IMR-90 (cell line): ENCODE measurements around the gene CANT1. TPM values are rescaled to one million over a fixed set of nuclear protein-coding genes. Genes with fewer than 3 reads are reported as not detected.

ENCODE experiments used
- ATAC-seq: fragments of 200-7000 bp; cut with Tn5 transposase; 2 replicates; pipeline ENCODE4 v1.9.1; 2020; ENCODE audit warnings: low read depth, mild to moderate bottlenecking, moderate library complexity
- BruUV-seq: library from RNA; stranded (reverse); fragments of 400-500 nt; replicated peaks from 2 replicates; lab custom pipeline; 2021; lab: Mats Ljungman, UMichigan
- CTCF ChIA-PET: fragments of 300-600 bp; formaldehyde crosslinking; extraction: SDS; loops from one replicate; lab custom pipeline; 2021; ENCODE audit warnings: antibody characterized with exemption; lab: Yijun Ruan, JAX
- POLR2A ChIA-PET: fragments of 300-600 bp; sonication (Branson Sonifier 250); formaldehyde crosslinking; loops from one replicate; lab custom pipeline; 2022; ENCODE audit warnings: antibody characterized with exemption; ENCODE audit not compliant: unreplicated experiment; lab: Charles Lee
- DNase-seq: peaks from one replicate; pipeline ENCODE4 v3.0.0; 2013
- H2AFZ ChIP-seq: replicated peaks from 2 replicates; pipeline ENCODE3; 2013; ENCODE audit warnings: low read length, mild to moderate bottlenecking; ENCODE audit not compliant: poor library complexity
- H2AK5ac ChIP-seq: 2 replicates; pipeline ENCODE4 v1.6.1; 2013; ENCODE audit warnings: low read depth, low read length, inconsistent platforms
- H2AK9ac ChIP-seq: replicated peaks from 2 replicates; pipeline ENCODE3; 2013; ENCODE audit warnings: mild to moderate bottlenecking, low read depth, low read length, moderate library complexity; ENCODE audit not compliant: poor library complexity
- H2BK120ac ChIP-seq: 2 replicates; pipeline ENCODE4 v1.6.1; 2013; ENCODE audit warnings: low read depth, low read length, inconsistent platforms
- H2BK15ac ChIP-seq: 3 replicates; pipeline ENCODE4 v1.6.1; 2013; ENCODE audit warnings: low read depth, low read length, inconsistent platforms
- H2BK20ac ChIP-seq: 2 replicates; pipeline ENCODE4 v1.6.1; 2013; ENCODE audit warnings: low read depth, mild to moderate bottlenecking, inconsistent platforms, low read length, moderate library complexity
- H2BK5ac ChIP-seq: 2 replicates; pipeline ENCODE4 v1.6.1; 2013; ENCODE audit warnings: mild to moderate bottlenecking, low read depth, low read length, inconsistent platforms; ENCODE audit not compliant: poor library complexity, severe bottlenecking
- H3K14ac ChIP-seq: replicated peaks from 2 replicates; pipeline ENCODE4 v1.6.1; 2013; ENCODE audit warnings: low read depth, low read length, inconsistent platforms
- H3K18ac ChIP-seq: 2 replicates; pipeline ENCODE4 v1.6.1; 2013; ENCODE audit warnings: low read depth, low read length, control low read depth
- H3K23ac ChIP-seq: 2 replicates; pipeline ENCODE4 v1.6.1; 2013; ENCODE audit warnings: low read depth, low read length, inconsistent platforms
- H3K27ac ChIP-seq: 2 replicates; pipeline ENCODE4 v1.5.1; 2013; ENCODE audit warnings: mild to moderate bottlenecking, control low read depth, low read length; ENCODE audit not compliant: insufficient read depth
- H3K27me3 ChIP-seq: 2 replicates; pipeline ENCODE4 v1.6.1; 2013; ENCODE audit warnings: low read length; ENCODE audit not compliant: control insufficient read depth, insufficient read depth
- H3K36me3 ChIP-seq: 2 replicates; pipeline ENCODE4 v1.6.1; 2013; ENCODE audit warnings: low read length, mixed read lengths; ENCODE audit not compliant: control insufficient read depth, insufficient read depth
- H3K4ac ChIP-seq: 2 replicates; pipeline ENCODE4 v1.6.1; 2013; ENCODE audit warnings: low read depth, low read length, inconsistent platforms
- H3K4me1 ChIP-seq: 2 replicates; pipeline ENCODE4 v1.6.1; 2013; ENCODE audit warnings: low read length, mixed read lengths; ENCODE audit not compliant: control insufficient read depth, insufficient read depth
- H3K4me2 ChIP-seq: 2 replicates; pipeline ENCODE4 v1.6.1; 2013; ENCODE audit warnings: low read depth, mild to moderate bottlenecking, control low read depth, low read length, moderate library complexity
- H3K4me3 ChIP-seq: 2 replicates; pipeline ENCODE4 v1.5.1; 2013; ENCODE audit warnings: low read depth, mild to moderate bottlenecking, control low read depth, low read length, moderate library complexity; ENCODE audit not compliant: insufficient read depth
- H3K56ac ChIP-seq: 2 replicates; pipeline ENCODE4 v1.6.1; 2013; ENCODE audit warnings: low read length, inconsistent platforms; ENCODE audit not compliant: insufficient read depth; ENCODE audit errors: extremely low read depth
- H3K79me1 ChIP-seq, 2 experiments: 2 replicates each; pipeline ENCODE4 v1.6.1; 2013; ENCODE audit warnings: low read length in 2 of 2, inconsistent platforms in 1 of 2, low read depth in 1 of 2
- H3K9ac ChIP-seq: 2 replicates; pipeline ENCODE4 v1.6.1; 2013; ENCODE audit warnings: low read depth, low read length, control low read depth
- H3K9me1 ChIP-seq: 2 replicates; pipeline ENCODE4 v1.6.1; 2013; ENCODE audit warnings: low read length, inconsistent platforms; ENCODE audit not compliant: insufficient read depth
- H3K9me3 ChIP-seq: 2 replicates; pipeline ENCODE4 v1.6.1; 2013; ENCODE audit warnings: low read length; ENCODE audit not compliant: control insufficient read depth, insufficient read depth
- H4K20me1 ChIP-seq: 2 replicates; pipeline ENCODE4 v1.6.1; 2013; ENCODE audit warnings: low read length, inconsistent platforms; ENCODE audit not compliant: insufficient read depth
- H4K5ac ChIP-seq: 2 replicates; pipeline ENCODE4 v1.6.1; 2013; ENCODE audit warnings: mild to moderate bottlenecking, low read depth, low read length, control low read depth
- H4K8ac ChIP-seq, 2 experiments: 2 replicates each; pipeline ENCODE4 v1.6.1; 2013; ENCODE audit warnings: low read depth in 2 of 2, low read length in 2 of 2, control low read depth in 1 of 2, inconsistent platforms in 1 of 2
- H4K91ac ChIP-seq: 2 replicates; pipeline ENCODE4 v1.6.1; 2013; ENCODE audit warnings: low read depth, low read length, inconsistent platforms; ENCODE audit not compliant: insufficient read depth
- ELK1 ChIP-seq: fragments of 150-350 bp; IDR thresholded peaks from 2 replicates; pipeline ENCODE4 v1.6.1; 2016; ENCODE audit warnings: low read depth, mild to moderate bottlenecking, low read length, moderate library complexity, borderline replicate concordance
- MAFK ChIP-seq: IDR thresholded peaks from 2 replicates; pipeline ENCODE4 v1.6.1; 2012; ENCODE audit warnings: low read depth, low read length, improper control_type of control experiment
- MAZ ChIP-seq: IDR thresholded peaks from 2 replicates; pipeline ENCODE4 v1.6.1; 2012; ENCODE audit warnings: low read depth, mild to moderate bottlenecking, low read length, improper control_type of control experiment, moderate library complexity, borderline replicate concordance
- MXI1 ChIP-seq: IDR thresholded peaks from 2 replicates; pipeline ENCODE4 v1.6.1; 2012; ENCODE audit warnings: low read depth, mild to moderate bottlenecking, low read length, moderate library complexity, borderline replicate concordance
- POLR2A ChIP-seq: IDR thresholded peaks from 2 replicates; pipeline ENCODE4 v1.6.1; 2012; ENCODE audit warnings: mild to moderate bottlenecking, low read depth, low read length
- RCOR1 ChIP-seq: IDR thresholded peaks from 2 replicates; pipeline ENCODE4 v1.6.1; 2012; ENCODE audit warnings: mild to moderate bottlenecking, low read length, improper control_type of control experiment; ENCODE audit not compliant: insufficient replicate concordance
- RFX5 ChIP-seq: IDR thresholded peaks from 2 replicates; pipeline ENCODE4 v1.8.0; 2012; ENCODE audit warnings: low read depth, mild to moderate bottlenecking, low read length, moderate library complexity
- WGBS, 2 experiments: methylation state at CpG; one replicate each; pipeline versions ENCODE4 v1.1.5 to v1.1.7; 2013; ENCODE audit warnings: missing lambda C conversion rate in 2 of 2; ENCODE audit not compliant: insufficient read length in 1 of 2; ENCODE audit errors: extremely low coverage in 2 of 2; 5-methylcytosine and 5-hydroxymethylcytosine counted together
- dilution Hi-C: fragments of 300-500 bp; cut with HindIII; formaldehyde crosslinking; loops from one replicate; pipeline ENCODE4 v1.14.3; 2018; ENCODE audit warnings: low sequenced_read_pairs; ENCODE audit not compliant: unreplicated experiment
- in situ Hi-C: fragments of 300-500 bp; cut with MboI; formaldehyde crosslinking; loops from 3 replicates; pipeline ENCODE4 v1.14.3; 2019; ENCODE audit warnings: low sequenced_read_pairs, inconsistent platforms, mixed read lengths
- intact Hi-C: fragments of 100-400 bp; cut with micrococcal nuclease; formaldehyde crosslinking; loops from 2 replicates; pipeline ENCODE4 v1.10.0; 2022
- polyA plus RNA-seq, 3 experiments: library from polyadenylated mRNA; depleted of rRNA; stranded (reverse); fragments of >200 nt; gene quantifications; 2 replicates each; pipeline ENCODE4 v1.2.3, GENCODE V29; 2012; ENCODE audit warnings: low replicate concordance in 1 of 3
- total RNA-seq: library from RNA; depleted of rRNA; stranded (reverse); fragments of >200 nt; gene quantifications from 2 replicates; pipeline ENCODE4 v1.2.3, GENCODE V29; 2012

CANT1 gene
- total and polyA plus RNA-seq, 2 of the 4 experiments (the other 2 are of a cell fraction): 51.8 to 73.4 TPM

DNA sequence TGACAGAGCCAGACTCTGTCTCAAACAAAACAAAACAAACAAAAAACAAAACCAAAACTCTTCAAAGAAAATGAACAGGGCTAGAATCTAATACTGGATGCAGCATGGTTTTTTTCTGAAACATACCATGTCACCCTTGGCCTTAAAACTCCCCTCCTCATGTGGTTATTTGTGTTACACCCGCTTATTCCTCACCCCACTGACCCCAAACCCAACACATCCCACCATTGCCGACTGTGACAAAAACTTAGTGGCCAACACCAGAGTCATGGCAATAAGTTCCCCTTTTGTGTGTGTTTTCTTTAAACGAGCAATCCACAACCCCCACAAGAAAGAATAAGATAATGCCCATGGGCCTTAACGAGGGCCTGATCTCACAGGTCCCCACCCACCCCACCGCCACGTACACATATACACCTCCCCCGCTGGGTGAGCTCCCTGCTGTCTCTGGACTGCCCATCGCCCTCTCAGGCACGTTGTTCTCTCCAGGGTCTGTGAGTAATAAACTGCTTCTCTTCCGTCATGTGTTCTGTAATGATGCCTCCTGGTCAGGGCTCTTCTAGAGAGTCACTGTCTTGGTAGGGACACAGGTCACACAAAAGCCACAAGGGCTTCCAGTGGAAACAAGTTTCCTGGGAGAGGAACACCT, 48.3 kb upstream of the CANT1 start:
- no peak for TF ChIP-seq POLR2A
- no peak for TF ChIP-seq RCOR1
- no peak for TF ChIP-seq MAFK
- TF ChIP-seq ELK1: no peak
- no peak for TF ChIP-seq MAZ
- no peak for TF ChIP-seq MXI1
- TF ChIP-seq RFX5: no peak
- Histone ChIP-seq H2BK20ac (no peak overlapping the region), H2BK15ac (no peak overlapping the region), H3K56ac (no peak overlapping the region), H2AK5ac (no peak overlapping the region), H3K23ac (no peak overlapping the region), H2BK5ac (no peak overlapping the region), H3K36me3 (no peaks in the 10 kb centered on the region), H3K9me3 (peaks cover 2% of the 10 kb centered on the region; the same call in 1 of the 2 replicates), H3K14ac (no peak overlapping the region), H3K9ac (no peak overlapping the region), H2AFZ (no peak overlapping the region), H4K8ac (no peak overlapping the region), H2BK120ac (no peak overlapping the region), H3K4ac (no peak overlapping the region), H3K4me2 (no peak overlapping the region), H4K20me1 (no peaks in the 10 kb centered on the region), H4K5ac (no peak overlapping the region), H3K4me1 (no peaks in the 10 kb centered on the region), H3K4me3 (no peak overlapping the region), H4K91ac (no peak overlapping the region), H3K27me3 (0 out of 2 replicates have a peak, but pooled peaks cover 1% of the 10 kb centered on the region), H3K27ac (no peak overlapping the region), H3K9me1 (no peaks in the 10 kb centered on the region; the same call in 1 of the 2 replicates), H3K79me1 (no peaks in the 10 kb centered on the region), H3K18ac (no peak overlapping the region), H2AK9ac (no peak overlapping the region)
- 62% methylated on average over 2 of the region's 10 CpGs; no CpG with 5 or more reads in 1 of the 2 experiments for WGBS, 2 experiments
- dilution Hi-C loops (no loop called here), in situ Hi-C loops (no loop called here), intact Hi-C loops (no loop called here)
- DNase-seq: no peak
- no peak for ATAC-seq
- ChIA-PET POLR2A (no interaction called here), CTCF (no interaction called here)
- no TSS peak for BruUV-seq
